SHP77 (cell line): ENCODE results near the gene NUP98.
"Not testable (repeated sequence)": the region's sequence is repeated elsewhere in the genome, so short reads cannot be mapped to it uniquely, and the experiment has no call there.

ENCODE experiments used
- DNase-seq, 2 experiments: peaks; one replicate each; lab custom pipeline; 2025; lab: John Stamatoyannopoulos, UW

NUP98 gene

DNA sequence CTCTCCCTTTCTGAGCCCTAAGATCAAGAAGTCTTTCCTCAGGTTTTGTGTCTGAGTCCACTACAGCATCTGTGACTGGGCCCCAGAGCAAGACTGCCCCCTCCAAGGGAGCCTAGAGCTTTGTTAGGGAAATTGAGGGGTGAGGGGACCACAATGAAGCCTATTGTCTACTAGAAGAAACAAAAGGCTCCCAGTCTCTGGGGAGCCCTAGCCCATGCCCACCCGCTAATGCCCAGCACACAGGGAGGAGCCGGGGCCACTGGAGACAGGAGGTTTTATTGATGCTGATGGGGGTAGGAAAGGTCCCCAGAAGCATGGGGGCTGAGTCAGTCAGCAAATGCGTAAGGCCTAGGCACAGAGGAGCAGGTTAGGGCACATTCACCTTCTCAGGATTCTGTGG, 29.4 kb upstream of the NUP98 start:
- DNase-seq: no peak

DNA sequence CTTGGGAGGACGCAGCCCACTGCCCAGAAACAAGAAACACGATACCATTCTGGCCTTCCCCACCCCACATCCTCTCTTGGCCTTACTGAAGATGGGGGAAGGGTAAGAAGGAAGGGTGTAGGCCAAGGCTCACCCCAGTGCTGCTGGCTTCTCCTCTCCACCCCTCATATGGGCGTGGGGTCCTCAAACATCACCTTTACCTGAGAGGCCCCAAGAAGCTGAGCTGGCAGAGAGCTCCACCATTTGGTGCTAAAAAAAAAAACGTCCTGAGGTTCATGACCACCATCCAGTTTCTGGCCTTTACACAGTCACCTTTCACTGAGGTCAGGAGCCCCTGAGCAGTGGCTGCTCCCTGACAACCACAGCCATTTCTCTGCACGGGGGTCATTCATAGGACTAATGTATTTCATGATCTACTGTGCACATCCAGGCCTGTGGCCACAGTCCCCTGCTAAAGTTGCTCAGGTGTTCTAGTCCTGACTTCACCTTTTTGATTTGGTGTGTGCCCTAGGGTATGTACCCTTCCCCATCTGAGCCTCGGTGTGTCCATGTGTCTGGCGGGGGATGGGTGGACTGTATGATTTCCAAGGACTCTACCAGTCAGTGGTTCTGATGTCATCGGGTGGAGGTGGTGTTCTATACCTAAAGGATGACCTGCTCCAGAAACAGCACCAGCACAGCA, 28.3 kb upstream of the NUP98 start:
- DNase-seq: no peak

DNA sequence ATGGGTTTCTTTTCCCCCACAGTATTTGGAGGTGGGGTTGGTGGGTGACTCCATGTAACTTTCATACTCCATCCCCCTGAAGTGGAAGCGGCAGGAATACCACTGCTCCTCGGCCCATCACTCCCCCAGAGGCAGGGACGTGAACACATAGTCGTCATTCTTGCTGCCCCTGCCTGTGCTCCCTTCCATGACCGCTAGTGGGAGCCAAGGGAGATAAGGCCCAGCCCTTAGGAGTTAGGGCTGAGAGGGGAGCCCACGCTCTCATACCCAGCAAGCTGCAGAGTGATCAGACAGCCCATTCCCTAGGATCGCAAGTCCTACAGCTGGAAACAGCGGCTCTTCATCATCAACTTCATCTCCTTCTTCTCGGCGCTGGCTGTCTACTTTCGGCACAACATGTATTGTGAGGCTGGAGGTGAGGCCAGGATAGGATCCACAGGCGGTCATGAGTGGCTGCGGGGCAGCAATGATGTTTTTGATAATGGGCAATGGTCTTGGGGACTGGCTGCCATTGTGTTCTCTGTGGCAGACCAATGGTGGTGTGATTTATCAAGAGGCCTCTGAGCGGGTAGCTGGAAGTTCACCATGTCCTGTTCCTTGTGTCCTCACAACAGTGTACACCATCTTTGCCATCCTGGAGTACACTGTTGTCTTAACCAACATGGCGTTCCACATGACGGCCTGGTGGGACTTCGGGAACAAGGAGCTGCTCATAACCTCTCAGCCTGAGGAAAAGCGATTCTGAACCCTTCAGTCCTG, 27.5 kb upstream of the NUP98 start:
- peak; percentile 12 to 13 for DNase-seq

DNA sequence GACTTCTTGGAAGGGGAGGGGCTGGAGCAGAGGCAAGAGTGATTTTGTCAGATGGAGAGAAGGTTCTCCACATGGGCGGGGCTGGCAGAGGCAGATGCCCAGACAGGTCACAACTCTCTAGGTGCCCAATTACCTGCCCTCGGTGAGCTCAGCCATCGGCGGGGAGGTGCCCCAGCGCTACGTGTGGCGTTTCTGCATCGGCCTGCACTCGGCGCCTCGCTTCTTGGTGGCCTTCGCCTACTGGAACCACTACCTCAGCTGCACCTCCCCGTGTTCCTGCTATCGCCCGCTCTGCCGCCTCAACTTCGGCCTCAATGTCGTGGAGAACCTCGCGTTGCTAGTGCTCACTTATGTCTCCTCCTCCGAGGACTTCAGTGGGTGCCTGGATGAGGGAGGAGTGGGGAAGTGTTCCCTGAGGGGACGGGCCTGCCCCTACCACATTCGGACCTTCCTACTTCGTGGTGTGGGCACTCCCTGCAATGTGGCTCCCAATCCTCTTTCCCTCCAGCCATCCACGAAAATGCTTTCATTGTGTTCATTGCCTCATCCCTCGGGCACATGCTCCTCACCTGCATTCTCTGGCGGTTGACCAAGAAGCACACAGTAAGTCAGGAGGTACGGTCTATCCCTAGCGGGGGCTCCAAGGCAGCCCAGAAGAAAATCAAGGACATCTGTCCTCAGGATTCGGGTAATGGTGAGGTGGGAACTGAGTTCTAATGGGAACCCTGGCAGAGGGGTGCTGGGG, 26.6 kb upstream of the NUP98 start:
- DNase-seq: no peak

DNA sequence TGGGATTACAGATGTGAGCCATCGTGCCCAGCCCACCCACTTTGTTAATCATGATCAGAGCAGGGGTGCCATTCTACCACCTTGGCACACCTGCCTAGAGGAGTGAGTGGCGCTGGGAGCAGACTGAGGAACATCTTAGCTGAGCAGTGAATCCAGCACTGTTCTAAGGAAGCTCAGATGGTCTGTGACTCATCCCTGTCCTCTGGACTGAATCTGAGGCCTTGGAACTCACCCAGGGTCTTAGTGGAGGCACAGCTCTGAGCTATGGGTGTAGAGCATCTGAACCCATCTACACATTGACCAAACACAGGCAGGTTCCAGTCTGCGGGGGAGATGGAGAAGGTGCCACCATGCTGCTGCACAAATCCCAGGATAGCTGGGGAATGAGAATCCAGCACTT, 25.9 kb upstream of the NUP98 start:
- DNase-seq: no peak

DNA sequence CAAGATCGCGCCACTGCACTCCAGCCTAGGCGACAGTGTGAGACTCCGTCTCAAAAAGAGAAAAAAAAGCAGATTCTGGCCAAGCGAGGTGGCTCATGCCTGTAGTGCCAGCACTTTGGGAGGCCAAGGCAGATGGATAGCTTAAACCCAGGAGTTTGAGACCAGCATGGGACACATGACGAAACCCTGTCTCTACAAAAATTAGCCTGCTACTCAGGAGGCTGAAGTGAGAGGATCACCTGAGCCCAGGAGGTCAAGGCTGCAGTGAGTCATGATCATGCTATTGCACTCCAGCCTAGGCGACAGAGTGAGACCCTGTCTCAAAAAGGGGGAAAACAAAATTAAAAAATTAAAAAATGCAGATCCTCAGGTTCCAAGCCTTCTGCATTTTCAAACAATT, 25.0 kb upstream of the NUP98 start:
- no peak for DNase-seq

DNA sequence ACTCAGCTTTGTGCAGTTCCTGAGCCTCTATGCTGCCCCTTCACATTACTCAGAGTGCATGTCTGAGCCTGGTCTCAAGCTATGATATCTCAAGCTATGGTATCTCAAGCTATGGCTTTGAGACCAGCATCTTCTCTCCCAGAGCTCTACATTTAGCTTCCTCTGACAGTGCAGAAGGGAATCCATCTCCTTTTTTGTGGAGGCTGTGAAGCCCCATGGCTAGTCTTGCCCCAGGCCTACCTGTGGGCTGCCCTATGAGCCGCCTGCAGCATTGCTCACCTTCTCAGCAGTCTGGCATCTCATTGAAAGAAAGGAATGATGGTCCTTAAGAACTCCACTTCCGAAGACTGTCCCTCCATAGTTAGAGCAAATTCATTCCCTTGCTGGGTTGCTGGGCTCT, 23.6 kb upstream of the NUP98 start:
- no peak for DNase-seq

DNA sequence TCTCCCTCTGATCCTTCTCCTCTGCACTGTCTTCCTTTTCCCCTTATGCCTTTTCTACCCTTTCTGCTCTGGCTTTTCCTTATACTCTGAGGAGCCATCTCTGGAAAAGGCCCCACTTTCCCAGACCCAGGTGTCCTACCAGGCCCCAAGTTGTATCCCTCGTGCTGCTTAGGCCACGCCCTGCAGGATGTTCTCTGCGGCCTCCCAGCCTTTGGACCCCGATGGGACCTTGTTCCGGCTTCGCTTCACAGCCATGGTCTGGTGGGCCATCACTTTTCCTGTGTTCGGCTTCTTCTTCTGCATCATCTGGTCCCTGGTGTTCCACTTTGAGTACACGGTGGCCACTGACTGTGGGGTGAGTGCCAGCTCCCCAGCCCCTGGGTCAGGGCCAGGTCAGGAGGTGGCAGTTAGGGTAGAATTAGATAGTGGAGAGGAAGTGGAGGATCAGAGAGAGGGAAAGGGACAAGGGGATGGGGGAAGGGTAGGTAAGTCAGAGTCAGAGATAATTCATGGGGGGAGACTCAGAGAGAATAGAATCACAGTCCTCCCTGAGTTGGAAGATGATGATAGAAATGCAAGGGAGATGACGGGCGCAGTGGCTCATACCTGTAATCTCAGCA, 19.9 kb upstream of the NUP98 start:
- DNase-seq: no peak

DNA sequence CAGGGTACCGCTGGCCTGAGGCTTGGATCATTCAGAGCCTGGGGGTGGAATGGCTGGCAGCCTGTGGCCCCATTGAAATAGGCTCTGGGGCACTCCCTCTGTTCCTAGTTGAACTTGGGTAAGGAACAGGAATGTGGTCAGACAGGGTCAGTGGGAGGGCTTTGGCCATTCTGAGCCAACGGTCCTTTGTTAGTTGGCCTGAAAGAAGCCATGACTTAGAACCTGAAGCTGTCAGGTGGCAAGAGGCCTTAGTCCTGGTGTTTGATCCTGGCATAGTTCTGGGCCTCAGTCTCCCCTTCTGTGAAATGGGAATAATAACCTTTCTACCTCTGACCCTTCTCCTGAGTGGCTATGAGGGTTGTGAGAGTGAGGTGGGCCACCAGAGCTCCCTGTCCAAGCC, 19.3 kb upstream of the NUP98 start:
- DNase-seq: no peak

DNA sequence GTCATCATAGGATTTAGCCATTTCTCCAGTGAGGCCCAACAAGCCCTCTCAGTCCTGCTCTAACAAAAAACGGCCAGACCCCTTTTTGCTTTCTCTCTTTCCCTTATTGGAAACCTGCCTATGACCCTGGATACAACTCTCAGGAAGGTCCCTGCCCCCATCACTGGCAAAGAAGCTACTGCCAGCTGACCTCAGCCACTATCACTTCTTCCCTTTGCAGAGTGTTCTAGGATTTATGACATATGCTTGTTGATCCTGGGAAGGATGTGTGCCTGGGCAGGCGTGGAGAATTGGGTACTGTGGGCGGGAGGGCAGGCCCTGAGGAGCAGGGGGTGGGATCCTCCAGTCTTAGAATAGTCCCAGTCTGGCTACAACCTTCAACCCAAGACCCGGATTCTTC, 18.5 kb upstream of the NUP98 start:
- no peak for DNase-seq

DNA sequence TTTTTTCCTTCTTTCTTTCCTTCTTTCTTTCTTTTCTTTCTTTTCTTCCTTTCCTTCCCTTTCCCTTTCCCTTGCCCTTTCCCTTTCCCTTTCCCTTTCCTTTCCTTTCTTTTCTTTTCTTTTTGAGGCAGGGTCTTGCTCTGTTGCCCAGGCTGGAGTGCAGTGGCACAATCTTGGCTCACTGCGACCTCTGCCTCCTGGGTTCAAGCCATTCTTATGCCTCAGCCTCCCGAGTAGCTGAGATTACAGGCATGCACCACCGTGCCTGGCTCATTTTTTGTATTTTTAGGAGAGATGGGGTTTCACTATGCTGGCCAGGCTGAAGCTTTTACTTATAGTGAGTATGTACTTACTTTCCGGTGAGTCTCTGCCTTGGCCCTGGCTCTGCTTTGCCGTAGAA, 17.5 kb upstream of the NUP98 start:
- not testable (repeated sequence) for DNase-seq

DNA sequence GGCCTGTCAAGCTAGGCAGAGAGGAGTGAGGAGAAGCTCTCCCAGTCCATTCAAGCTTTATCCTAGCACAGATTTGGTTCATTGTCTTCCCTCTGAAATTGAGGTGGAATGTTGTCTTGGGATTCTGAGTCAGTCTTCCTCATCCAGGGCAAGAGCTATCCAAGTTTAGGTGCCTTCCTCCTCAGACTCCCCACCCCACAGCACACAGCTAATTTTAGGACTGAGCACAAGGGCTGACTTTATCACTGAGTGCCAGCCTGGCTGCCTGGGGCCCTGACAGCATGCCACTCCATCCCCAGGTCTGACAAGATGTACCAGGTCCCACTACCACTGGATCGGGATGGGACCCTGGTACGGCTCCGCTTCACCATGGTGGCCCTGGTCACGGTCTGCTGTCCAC, 13.6 kb upstream of the NUP98 start:
- no peak for DNase-seq

DNA sequence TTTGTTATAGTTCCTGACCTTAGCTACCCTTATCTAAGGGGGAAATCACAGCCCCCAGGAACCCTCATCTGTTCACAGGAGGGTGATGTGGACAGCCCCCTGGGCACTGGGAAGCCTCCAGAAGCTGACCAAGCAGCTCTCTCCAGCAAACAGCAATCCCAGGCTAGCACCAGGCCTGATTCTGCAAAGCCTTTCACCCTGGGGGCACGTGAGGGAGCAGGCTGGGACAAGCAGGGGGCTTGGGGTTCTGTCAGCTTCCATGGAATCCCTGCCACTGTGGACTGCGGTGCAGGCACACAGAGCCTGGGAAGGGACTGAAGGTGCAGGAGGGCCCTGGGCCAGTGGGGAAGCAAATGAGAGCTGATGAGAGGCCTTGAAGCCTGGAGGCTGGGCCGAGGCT, 13.1 kb upstream of the NUP98 start:
- DNase-seq: no peak

DNA sequence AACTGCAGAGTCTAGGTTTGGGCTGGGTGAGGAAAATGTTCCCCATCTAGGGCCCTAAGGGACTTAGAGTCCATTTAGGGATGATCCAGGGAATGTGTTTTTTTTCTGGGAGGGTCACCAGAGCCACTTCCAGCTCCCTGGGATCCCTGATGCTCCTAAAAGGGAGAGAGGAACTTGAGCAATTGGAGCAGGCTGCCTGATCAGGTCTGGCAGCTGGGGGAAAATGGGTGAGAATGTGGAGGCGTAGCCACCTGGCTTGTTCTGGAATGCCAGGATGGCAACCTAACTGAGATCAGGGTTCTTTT, 12.2 kb upstream of the NUP98 start:
- DNase-seq: no peak

DNA sequence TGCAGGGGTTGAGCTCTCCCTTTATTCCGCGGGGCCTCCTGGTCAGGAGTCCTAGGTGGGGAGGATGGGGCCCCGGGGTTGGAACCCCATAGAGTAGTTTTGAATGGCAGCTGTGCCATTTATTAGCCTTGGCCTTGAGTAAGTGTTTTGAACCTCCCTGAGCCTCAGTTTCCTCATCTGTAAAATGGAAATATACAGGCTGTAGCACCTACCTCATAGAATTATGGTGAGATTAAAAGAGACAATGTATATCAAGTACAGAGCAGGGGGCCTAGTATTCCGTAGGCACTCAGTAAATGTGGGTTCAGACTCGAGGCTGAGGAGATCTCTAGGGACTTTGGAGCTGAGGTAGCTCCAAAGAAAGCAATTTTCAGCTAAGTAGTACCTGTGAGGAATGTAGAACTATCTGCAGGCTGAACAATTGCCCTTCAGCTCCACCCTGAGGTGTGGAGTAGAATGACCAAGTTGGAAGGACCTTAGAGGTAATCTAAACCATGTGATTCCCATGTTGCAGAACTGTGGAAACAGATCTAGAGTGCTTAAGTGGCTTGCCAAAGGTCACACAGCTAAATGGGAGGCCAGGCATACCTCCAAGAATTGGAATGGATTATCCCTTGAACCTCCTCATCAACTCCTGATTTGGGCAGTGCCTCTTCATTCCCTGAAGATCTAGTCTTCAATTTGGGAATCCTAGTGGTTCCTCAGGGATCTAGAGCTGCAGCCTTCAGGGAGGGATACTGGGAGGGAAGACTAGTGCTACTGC, 11.7 kb upstream of the NUP98 start:
- DNase-seq: peak; percentile 40 to 64

DNA sequence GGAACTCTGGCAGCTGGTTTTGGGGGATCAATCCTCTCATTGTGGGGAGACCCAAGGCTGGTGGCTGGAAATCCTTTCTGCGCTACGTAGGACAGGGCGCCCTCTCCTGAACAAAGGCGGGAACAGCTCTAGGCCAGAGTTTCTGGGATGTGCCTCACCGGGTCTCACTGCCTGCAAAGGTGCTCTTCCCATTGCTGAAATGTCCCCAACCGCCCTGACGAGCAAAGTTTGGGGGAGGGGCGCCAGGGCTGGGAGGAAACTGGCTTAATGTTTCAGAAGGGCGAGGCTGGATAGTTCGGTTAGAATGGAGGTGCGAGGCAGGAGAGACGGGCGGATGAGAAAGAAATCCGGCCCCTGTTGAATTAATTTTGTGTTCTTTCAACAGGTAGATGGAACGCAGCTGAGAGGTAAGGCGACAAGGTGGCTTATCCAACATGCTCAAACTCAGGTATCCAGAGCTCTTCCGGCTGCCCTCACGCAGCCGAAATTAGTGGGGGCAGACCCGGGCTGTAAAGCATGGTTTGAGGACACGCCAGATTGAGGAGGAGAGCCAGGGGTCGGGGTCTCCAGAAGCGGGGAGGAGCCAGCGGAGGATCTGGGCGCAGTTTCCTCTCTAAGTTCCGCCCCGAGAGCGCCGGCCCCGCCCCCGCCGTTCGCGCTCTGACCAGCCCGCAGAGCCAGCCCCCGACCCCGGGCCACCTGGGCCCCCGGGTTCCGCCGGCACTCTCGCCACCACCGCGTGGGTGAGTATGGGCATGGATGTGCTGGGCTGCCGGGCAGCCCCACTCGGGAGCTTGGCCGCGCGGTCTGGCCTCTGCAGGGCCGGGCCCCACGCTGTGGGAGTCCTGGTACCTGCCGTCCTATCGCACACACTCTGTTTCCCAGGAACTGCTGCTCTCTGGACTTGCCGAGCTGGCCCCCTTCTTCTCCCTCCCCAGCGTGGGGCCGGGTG, 10.8 kb upstream of the NUP98 start, which contains the start of gene PGAP2:
PGAP2 (plus strand) TSS at position 652 of the 952 bp plus-strand sequence. CDS start 2,700 bp downstream, outside the sequence.
- DNase-seq: peak; percentile 68 to 76

DNA sequence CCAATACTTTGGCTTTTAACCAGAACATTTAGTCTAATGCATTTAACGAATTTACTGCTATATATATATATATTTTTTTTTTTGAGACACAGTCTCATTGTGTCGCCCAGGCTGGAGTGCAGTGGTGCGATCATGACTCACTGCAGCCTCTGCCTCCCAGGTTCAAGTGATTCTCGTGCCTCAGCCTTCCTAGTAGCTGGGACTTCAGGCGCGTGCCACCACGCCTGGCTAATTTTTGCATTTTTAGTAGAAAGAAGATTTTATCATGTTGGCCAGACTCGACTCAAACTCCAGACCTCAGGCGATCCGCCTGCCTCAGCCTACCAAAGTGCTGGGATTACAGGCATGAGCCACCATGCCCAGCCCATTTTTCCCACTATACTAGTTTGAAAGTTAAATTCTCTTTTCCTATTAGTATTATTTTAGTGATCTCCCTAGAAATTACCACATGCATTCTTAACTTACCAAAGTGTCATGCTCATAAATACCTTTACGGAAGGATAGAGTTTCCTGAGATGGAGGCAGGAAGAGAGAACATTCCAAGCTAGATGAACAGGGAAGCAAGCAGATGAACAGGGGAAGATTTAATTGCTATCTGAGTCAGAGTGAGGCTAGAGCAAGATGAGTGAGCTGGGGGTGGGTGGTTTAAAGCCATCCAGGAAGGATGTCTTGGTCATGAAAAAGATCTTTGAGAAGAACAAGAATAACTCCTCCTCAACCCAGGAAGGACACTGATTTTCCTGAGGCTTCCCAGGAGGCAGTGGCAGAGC, 6.6 kb upstream of the NUP98 start:
- DNase-seq: no peak

DNA sequence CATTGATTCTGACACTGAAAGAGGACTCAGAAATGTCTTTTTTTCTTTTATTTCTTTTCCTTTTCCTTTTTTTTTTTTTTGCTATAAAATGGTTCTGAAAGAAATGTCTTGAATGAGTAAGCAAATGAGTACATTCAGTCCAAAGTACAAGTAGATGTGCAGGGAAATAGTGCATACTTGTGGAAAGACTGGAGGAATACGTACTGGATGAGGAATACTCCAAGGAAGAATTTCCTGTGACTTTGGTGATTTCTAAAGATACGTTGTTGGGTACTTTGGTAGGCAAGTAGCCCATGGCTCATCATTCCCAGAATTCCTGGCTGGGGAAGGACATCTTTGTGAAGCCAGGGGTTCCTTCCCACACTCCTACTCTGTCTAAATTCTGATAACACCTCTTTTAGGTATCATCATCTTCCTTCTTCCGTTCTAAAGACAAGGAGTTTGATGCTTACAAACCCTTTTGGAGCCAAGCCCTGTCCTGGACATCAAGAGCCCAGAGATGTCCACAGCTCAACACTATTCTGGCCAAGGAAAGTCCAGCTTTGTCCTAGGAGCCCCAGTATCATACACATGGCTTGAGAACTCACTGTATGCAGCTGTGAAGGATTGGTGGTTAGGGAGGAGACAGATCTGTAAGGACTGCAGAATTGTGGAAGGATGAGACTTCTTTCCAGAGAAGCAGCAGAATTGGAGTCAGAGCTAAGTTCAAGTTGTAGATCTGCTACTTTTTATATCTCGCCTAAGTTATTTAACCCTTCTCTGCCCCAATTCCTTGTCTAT, 4.8 kb upstream of the NUP98 start:
- DNase-seq: no peak

DNA sequence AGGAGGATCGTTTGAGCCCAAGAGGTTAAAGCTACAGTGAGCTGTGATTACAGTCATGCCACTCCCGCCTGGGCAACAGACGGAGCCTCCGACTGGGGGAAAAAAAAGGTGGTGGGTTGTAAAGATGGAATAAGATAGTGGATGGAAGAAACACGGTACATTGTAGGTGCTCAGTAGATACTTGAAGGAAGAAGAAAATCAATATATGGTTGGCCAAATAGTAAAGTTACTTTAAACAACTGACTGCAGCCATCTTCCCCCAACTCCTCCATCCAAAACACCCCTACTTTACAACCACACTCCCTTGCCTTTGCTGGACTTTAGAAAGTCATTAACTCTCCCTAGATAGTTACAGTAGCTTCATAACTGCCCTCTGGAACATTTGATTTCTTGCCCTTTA, 2.5 kb upstream of the NUP98 start:
- DNase-seq: no peak
